CD4-positive, alpha-beta T cell treated with Interleukin-15 for 4 hours (primary cell): ENCODE measurements around the gene TEAD3.

Experiments used
- DNase-seq: peaks from one replicate; pipeline ENCODE4 v3.0.0-alpha.2; 2020; ENCODE audit warnings: low spot score

Gene TEAD3

GRCh38 chr6:35491558-35492257, 5.2 kb downstream of the TEAD3 start:
- no peak for DNase-seq

- DNase-seq, result no peak
These were observed 5.9 kb downstream of the TEAD3 start for GRCh38 chr6:35490821-35491557.

- DNase-seq, result no peak
These were observed 6.7 kb downstream of the TEAD3 start for GRCh38 chr6:35489995-35490791.

GRCh38 chr6:35489066-35489465, 7.8 kb downstream of the TEAD3 start:
- no peak for DNase-seq

GRCh38 chr6:35488517-35488862, 8.4 kb downstream of the TEAD3 start:
- no peak for DNase-seq

- no peak for DNase-seq
These were observed 9.0 kb downstream of the TEAD3 start for GRCh38 chr6:35487658-35488516.

GRCh38 chr6:35486005-35486925, 10.6 kb downstream of the TEAD3 start:
- DNase-seq, result no peak

- DNase-seq, result no peak
These were observed 11.4 kb downstream of the TEAD3 start for GRCh38 chr6:35485402-35485877.

GRCh38 chr6:35484921-35485392, 11.9 kb downstream of the TEAD3 start:
- DNase-seq, result no peak

GRCh38 chr6:35483893-35484645, 12.8 kb downstream of the TEAD3 start:
- no peak for DNase-seq

GRCh38 chr6:35483490-35483889, 13.4 kb downstream of the TEAD3 start:
- no peak for DNase-seq

- no peak for DNase-seq
These were observed 13.8 kb downstream of the TEAD3 start for GRCh38 chr6:35483062-35483461.

- no peak for DNase-seq
These were observed 15.7 kb downstream of the TEAD3 start for GRCh38 chr6:35481226-35481625.

- no peak for DNase-seq
These were observed 16.7 kb downstream of the TEAD3 start for GRCh38 chr6:35480176-35480575.

- no peak for DNase-seq
These were observed 18.6 kb downstream of the TEAD3 start for GRCh38 chr6:35478259-35478658.

GRCh38 chr6:35477551-35478179, 19.2 kb downstream of the TEAD3 start:
- DNase-seq, result no peak

- DNase-seq, result no peak
These were observed 19.9 kb downstream of the TEAD3 start for GRCh38 chr6:35477028-35477427.

GRCh38 chr6:35476004-35476403, 20.9 kb downstream of the TEAD3 start:
- no peak for DNase-seq

- no peak for DNase-seq
These were observed 21.3 kb downstream of the TEAD3 start for GRCh38 chr6:35475573-35475972.
